DND-41 (cell line): ENCODE measurements around the gene TMEM204.

Source experiments
- CTCF ChIP-seq: IDR thresholded peaks from 2 replicates; pipeline ENCODE4 v1.5.1; 2012; ENCODE audit warnings: borderline replicate concordance, low read length, moderate library complexity, mild to moderate bottlenecking; ENCODE audit not compliant: poor library complexity, severe bottlenecking; ENCODE audit errors: extremely low read depth
- EZH2 ChIP-seq: IDR thresholded peaks from 3 replicates; pipeline ENCODE4 v1.6.1; 2012; ENCODE audit warnings: borderline replicate concordance, low read depth, mild to moderate bottlenecking, moderate library complexity, low read length, inconsistent platforms; ENCODE audit not compliant: severe bottlenecking

- TF ChIP-seq CTCF = no peak
- TF ChIP-seq EZH2 = no peak
Measured at GRCh38 chr16:1494711-1495110, 38.8 kb upstream of the TMEM204 start.
